Renal cortical epithelial cell (primary cell): ENCODE data around the gene GCC2. TPM values are rescaled to one million over a fixed set of nuclear protein-coding genes. Genes with fewer than 3 reads are reported as not detected.
"Not testable (repeated sequence)": the region's sequence is repeated elsewhere in the genome, so short reads cannot be mapped to it uniquely, and the experiment has no call there.

Source experiments
- DNase-seq: peaks from one replicate; pipeline ENCODE4 v3.0.0-alpha.2; 2011; ENCODE audit warnings: low read depth
- total RNA-seq: library from RNA; depleted of rRNA; stranded (reverse); fragments of >200 nt; gene quantifications from 2 replicates; pipeline ENCODE4 v1.2.3, GENCODE V29; 2014

The GCC2 gene
- total RNA-seq, 1 donor from 2014 or later: 102 TPM

GRCh38 chr2:108436976-108437375 is 12.0 kb upstream of the GCC2 start:
- DNase-seq: no peak

GRCh38 chr2:108441712-108442111 is 7.3 kb upstream of the GCC2 start:
- DNase-seq: no peak

GRCh38 chr2:108444941-108445840 is 3.8 kb upstream of the GCC2 start:
- DNase-seq: no peak

- no peak for DNase-seq
Observed at GRCh38 chr2:108446703-108447102, 2.3 kb upstream of the GCC2 start.

GRCh38 chr2:108447947-108448677 is 894 bp upstream of the GCC2 start:
- DNase-seq: no peak

GRCh38 chr2:108449410-108450130 is 564 bp downstream of the GCC2 start:
- peak; percentile 19 for DNase-seq

GRCh38 chr2:108450863-108451262 is 1.9 kb downstream of the GCC2 start:
- no peak for DNase-seq

GRCh38 chr2:108451976-108452375 is 3.0 kb downstream of the GCC2 start:
- DNase-seq: no peak

- not testable (repeated sequence) for DNase-seq
Observed at GRCh38 chr2:108453530-108453929, 4.5 kb downstream of the GCC2 start.

GRCh38 chr2:108454440-108454839 is 5.4 kb downstream of the GCC2 start:
- no peak for DNase-seq

- no peak for DNase-seq
Observed at GRCh38 chr2:108455571-108455970, 6.6 kb downstream of the GCC2 start.

GRCh38 chr2:108458082-108458481 is 9.1 kb downstream of the GCC2 start:
- DNase-seq: no peak

- no peak for DNase-seq
Observed at GRCh38 chr2:108459441-108459840, 10.4 kb downstream of the GCC2 start.

GRCh38 chr2:108460345-108461037 is 11.5 kb downstream of the GCC2 start:
- no peak for DNase-seq

GRCh38 chr2:108477099-108477498 is 28.1 kb downstream of the GCC2 start:
- DNase-seq: no peak

- no peak for DNase-seq
Observed at GRCh38 chr2:108485253-108485652, 36.2 kb downstream of the GCC2 start.

- DNase-seq: no peak
Observed at GRCh38 chr2:108490506-108491122, 41.6 kb downstream of the GCC2 start.

- no peak for DNase-seq
Observed at GRCh38 chr2:108491848-108492247, 42.8 kb downstream of the GCC2 start.

GRCh38 chr2:108492364-108492763 is 43.4 kb downstream of the GCC2 start:
- peak; percentile 80 for DNase-seq

GRCh38 chr2:108496167-108496566 is 47.2 kb downstream of the GCC2 start:
- not testable (repeated sequence) for DNase-seq

- peak; percentile 19 for DNase-seq
Observed at GRCh38 chr2:108507620-108508019, 58.6 kb downstream of the GCC2 start.
